H9 (cell line): ENCODE results near the gene HIP1. TPM values are rescaled to one million over a fixed set of nuclear protein-coding genes. Genes with fewer than 3 reads are reported as not detected.

Experiments used
- DNase-seq: peaks from one replicate; pipeline ENCODE4 v3.0.0-alpha.2; 2017
- H2AFZ ChIP-seq: one replicate; pipeline ENCODE4 v1.6.1; 2013; ENCODE audit warnings: mild to moderate bottlenecking, low read length, control low read depth, moderate library complexity
- H2AK5ac ChIP-seq: 2 replicates; pipeline ENCODE4 v1.6.1; 2013; ENCODE audit warnings: low read length, control low read depth, mixed read lengths; ENCODE audit not compliant: insufficient read length
- H2BK120ac ChIP-seq: one replicate; pipeline ENCODE4 v1.6.1; 2013; ENCODE audit warnings: low read depth, mild to moderate bottlenecking, low read length, control low read depth, inconsistent platforms; ENCODE audit not compliant: poor library complexity, severe bottlenecking
- H2BK12ac ChIP-seq: 2 replicates; pipeline ENCODE4 v1.6.1; 2013; ENCODE audit warnings: low read length, control low read depth, mixed read lengths, low read depth; ENCODE audit not compliant: insufficient read length
- H2BK15ac ChIP-seq: 2 replicates; pipeline ENCODE4 v1.6.1; 2013; ENCODE audit warnings: low read depth, low read length, control low read depth
- H2BK20ac ChIP-seq: one replicate; pipeline ENCODE4 v1.6.1; 2013; ENCODE audit warnings: low read depth, mild to moderate bottlenecking, low read length, control low read depth, inconsistent platforms; ENCODE audit not compliant: poor library complexity, severe bottlenecking
- H2BK5ac ChIP-seq: 2 replicates; pipeline ENCODE4 v1.6.1; 2013; ENCODE audit warnings: low read length, control low read depth, mixed read lengths; ENCODE audit not compliant: insufficient read length
- H3K14ac ChIP-seq: 2 replicates; pipeline ENCODE4 v1.6.1; 2013; ENCODE audit warnings: low read length, control low read depth; ENCODE audit not compliant: insufficient read depth
- H3K18ac ChIP-seq: 2 replicates; pipeline ENCODE4 v1.6.1; 2013; ENCODE audit warnings: low read depth, mild to moderate bottlenecking, mixed read lengths, low read length, control low read depth; ENCODE audit not compliant: insufficient read length
- H3K23ac ChIP-seq: 2 replicates; pipeline ENCODE4 v1.6.1; 2013; ENCODE audit warnings: low read length, control low read depth, mixed read lengths, low read depth; ENCODE audit not compliant: insufficient read length
- H3K23me2 ChIP-seq: 2 replicates; pipeline ENCODE4 v1.6.1; 2013; ENCODE audit warnings: low read depth, mild to moderate bottlenecking, mixed read lengths, low read length, control low read depth; ENCODE audit not compliant: insufficient read length, poor library complexity, severe bottlenecking
- H3K27ac ChIP-seq: 2 replicates; pipeline ENCODE4 v1.5.1; 2013; ENCODE audit warnings: low read length, control low read depth, mixed read lengths, low read depth; ENCODE audit not compliant: insufficient read length
- H3K27me3 ChIP-seq: 2 replicates; pipeline ENCODE4 v1.6.1; 2013; ENCODE audit warnings: low read length, control low read depth, inconsistent platforms; ENCODE audit not compliant: insufficient read depth
- H3K4ac ChIP-seq: 2 replicates; pipeline ENCODE4 v1.6.1; 2013; ENCODE audit warnings: low read depth, mild to moderate bottlenecking, control low read depth, inconsistent platforms, low read length, moderate library complexity
- H3K4me1 ChIP-seq: 2 replicates; pipeline ENCODE4 v1.6.1; 2013; ENCODE audit warnings: low read length, control low read depth, inconsistent platforms; ENCODE audit not compliant: insufficient read depth
- H3K4me2 ChIP-seq: 2 replicates; pipeline ENCODE4 v1.6.1; 2013; ENCODE audit warnings: low read length, control low read depth, mixed read lengths; ENCODE audit not compliant: insufficient read length, insufficient read depth
- H3K56ac ChIP-seq: 2 replicates; pipeline ENCODE4 v1.6.1; 2013; ENCODE audit warnings: low read depth, mild to moderate bottlenecking, mixed read lengths, low read length, control low read depth; ENCODE audit not compliant: insufficient read length
- H3K79me1 ChIP-seq: 2 replicates; pipeline ENCODE4 v1.6.1; 2013; ENCODE audit warnings: low read depth, mild to moderate bottlenecking, moderate library complexity, low read length, control low read depth, inconsistent platforms; ENCODE audit not compliant: insufficient read depth, poor library complexity, severe bottlenecking
- H3K79me2 ChIP-seq: 2 replicates; pipeline ENCODE4 v1.6.1; 2013; ENCODE audit warnings: low read length, control low read depth, inconsistent platforms; ENCODE audit not compliant: insufficient read depth
- H3K9ac ChIP-seq: 2 replicates; pipeline ENCODE4 v1.6.1; 2013; ENCODE audit warnings: low read length, control low read depth, mixed read lengths; ENCODE audit not compliant: insufficient read length; ENCODE audit errors: extremely low read depth
- H3K9me3 ChIP-seq: one replicate; pipeline ENCODE4 v1.6.1; 2013; ENCODE audit warnings: low read depth, low read length, inconsistent platforms; ENCODE audit not compliant: control insufficient read depth
- H3T11ph ChIP-seq: one replicate; pipeline ENCODE4 v1.6.1; 2013; ENCODE audit warnings: mild to moderate bottlenecking, low read length, control low read depth, inconsistent platforms
- H4K20me1 ChIP-seq: one replicate; pipeline ENCODE4 v1.6.1; 2013; ENCODE audit not compliant: control insufficient read depth, insufficient read length, insufficient read depth
- H4K5ac ChIP-seq: 2 replicates; pipeline ENCODE4 v1.6.1; 2013; ENCODE audit warnings: low read depth, mild to moderate bottlenecking, mixed read lengths, low read length, control low read depth; ENCODE audit not compliant: insufficient read length
- H4K8ac ChIP-seq: replicated peaks from 2 replicates; pipeline ENCODE4 v1.6.1; 2013; ENCODE audit warnings: low read length, control low read depth, mixed read lengths, low read depth; ENCODE audit not compliant: insufficient read length
- H4K91ac ChIP-seq: 2 replicates; pipeline ENCODE4 v1.6.1; 2013; ENCODE audit warnings: low read depth, mild to moderate bottlenecking, moderate library complexity, mixed read lengths, low read length, control low read depth; ENCODE audit not compliant: insufficient read length
- H3K27ac Mint-ChIP-seq, 3 experiments: 2 replicates in 2 of 3; 3 replicates in 1 of 3; pipeline ENCODE4 v1.8.0; 2020 to 2021; ENCODE audit warnings: mixed read lengths in 3 of 3, mild to moderate bottlenecking in 1 of 3, moderate library complexity in 1 of 3
- H3K27me3 Mint-ChIP-seq: 2 replicates; pipeline ENCODE4 v1.8.0; 2021; ENCODE audit warnings: low read depth, mild to moderate bottlenecking, moderate library complexity, mixed read lengths
- H3K36me3 Mint-ChIP-seq, 3 experiments: 2 replicates in 2 of 3; 3 replicates in 1 of 3; pipeline ENCODE4 v1.8.0; 2020 to 2021; ENCODE audit warnings: low read depth in 3 of 3, mixed read lengths in 3 of 3; ENCODE audit not compliant: insufficient read depth in 1 of 3
- H3K4me1 Mint-ChIP-seq, 2 experiments: 2 replicates each; pipeline ENCODE4 v1.8.0; 2020; ENCODE audit warnings: mixed read lengths in 2 of 2
- H3K4me3 Mint-ChIP-seq, 2 experiments: 2 replicates in 1 of 2; 3 replicates in 1 of 2; pipeline ENCODE4 v1.8.0; 2020 to 2021; ENCODE audit warnings: mild to moderate bottlenecking in 2 of 2, mixed read lengths in 2 of 2, moderate library complexity in 1 of 2
- H3K9me3 Mint-ChIP-seq, 2 experiments: 2 replicates in 1 of 2; 3 replicates in 1 of 2; pipeline ENCODE4 v1.8.0; 2020; ENCODE audit warnings: mild to moderate bottlenecking in 2 of 2, mixed read lengths in 2 of 2, moderate library complexity in 1 of 2
- WGBS: extraction: QIAGEN DNeasy Blood & Tissue Kit; methylation state at CpG from one replicate; pipeline ENCODE4 v1.1.7; 2013; ENCODE audit warnings: missing lambda C conversion rate, low lambda C conversion rate, mixed read lengths; ENCODE audit not compliant: insufficient read length; ENCODE audit errors: extremely low coverage; 5-methylcytosine and 5-hydroxymethylcytosine counted together
- total RNA-seq: library from RNA; stranded (reverse); gene quantifications from 2 replicates; pipeline ENCODE4 v1.2.1, GENCODE V29; 2021
- TF ChIP-seq, protein P1 (sequence below): fragments of 200-600 bp; sonication (generic); conservative IDR thresholded peaks from 3 replicates; pipeline ENCODE4 v1.8.0; 2021; ENCODE audit warnings: antibody characterized with exemption, mild to moderate bottlenecking

Gene HIP1
- total RNA-seq, 1 experiment from 2014 or later, result 87.5 TPM

GRCh38 chr7:75702515-75702914, 36.2 kb downstream of the HIP1 start:
- Histone ChIP-seq H2AFZ (no peak overlapping the region), H2BK12ac (no peak overlapping the region), H3K79me1 (no peaks in the 10 kb centered on the region), H4K8ac (no peak overlapping the region), H4K20me1 (no peaks in the 10 kb centered on the region), H2BK15ac (no peak overlapping the region), H3K27me3 (no peaks in the 10 kb centered on the region), H3K9me3 (no peaks in the 10 kb centered on the region), H3K9ac (no peak overlapping the region), H3K4me1 (no peaks in the 10 kb centered on the region), H3K14ac (no peak overlapping the region), H3K79me2 (no peaks in the 10 kb centered on the region), H3K23ac (no peak overlapping the region), H3K23me2 (no peaks in the 10 kb centered on the region), H3K56ac (no peak overlapping the region), H2BK20ac (no peak overlapping the region), H2BK120ac (no peak overlapping the region), H3K4me2 (no peak overlapping the region), H4K5ac (no peak overlapping the region), H3K27ac (no peak overlapping the region), H3K4ac (no peak overlapping the region), H3T11ph (no peak overlapping the region), H2AK5ac (no peak overlapping the region), H2BK5ac (no peak overlapping the region), H3K18ac (no peak overlapping the region), H4K91ac (no peak overlapping the region)
- H3K27ac Mint-ChIP-seq, result peak overlapping the region; percentile 68 to 93 (median 90)
- TF ChIP-seq, protein P1, sequence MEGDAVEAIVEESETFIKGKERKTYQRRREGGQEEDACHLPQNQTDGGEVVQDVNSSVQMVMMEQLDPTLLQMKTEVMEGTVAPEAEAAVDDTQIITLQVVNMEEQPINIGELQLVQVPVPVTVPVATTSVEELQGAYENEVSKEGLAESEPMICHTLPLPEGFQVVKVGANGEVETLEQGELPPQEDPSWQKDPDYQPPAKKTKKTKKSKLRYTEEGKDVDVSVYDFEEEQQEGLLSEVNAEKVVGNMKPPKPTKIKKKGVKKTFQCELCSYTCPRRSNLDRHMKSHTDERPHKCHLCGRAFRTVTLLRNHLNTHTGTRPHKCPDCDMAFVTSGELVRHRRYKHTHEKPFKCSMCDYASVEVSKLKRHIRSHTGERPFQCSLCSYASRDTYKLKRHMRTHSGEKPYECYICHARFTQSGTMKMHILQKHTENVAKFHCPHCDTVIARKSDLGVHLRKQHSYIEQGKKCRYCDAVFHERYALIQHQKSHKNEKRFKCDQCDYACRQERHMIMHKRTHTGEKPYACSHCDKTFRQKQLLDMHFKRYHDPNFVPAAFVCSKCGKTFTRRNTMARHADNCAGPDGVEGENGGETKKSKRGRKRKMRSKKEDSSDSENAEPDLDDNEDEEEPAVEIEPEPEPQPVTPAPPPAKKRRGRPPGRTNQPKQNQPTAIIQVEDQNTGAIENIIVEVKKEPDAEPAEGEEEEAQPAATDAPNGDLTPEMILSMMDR, result no peak
- WGBS, result no CpG with 5 or more reads among the region's 4 CpGs
- H3K36me3 Mint-ChIP-seq, result no peaks in the 10 kb centered on the region
- no peak overlapping the region for H3K4me3 Mint-ChIP-seq
- 0 out of 5 replicates have a peak, but pooled peaks cover 0 to 2% of the 10 kb centered on the region in 2 experiments for H3K9me3 Mint-ChIP-seq
- DNase-seq, result no peak
- no peaks in the 10 kb centered on the region for H3K27me3 Mint-ChIP-seq
- H3K4me1 Mint-ChIP-seq, result peaks cover 5 to 8% of the 10 kb centered on the region in 2 experiments
